HEK293 (cell line): ENCODE measurements around the gene PRSS2.

Source experiments
- CTCF ChIA-PET: fragments of 350-600 bp; formaldehyde crosslinking; extraction: SDS; loops from one replicate; lab custom pipeline; 2021; ENCODE audit warnings: antibody characterized with exemption; lab: Yijun Ruan, JAX
- POLR2A ChIA-PET: fragments of 300-600 bp; formaldehyde crosslinking; extraction: SDS; loops from one replicate; lab custom pipeline; 2020; ENCODE audit warnings: antibody characterized with exemption, inconsistent platforms; lab: Yijun Ruan, JAX
- H3K27ac ChIP-seq: fragments of 200-500 bp; sonication (Bioruptor generic); 2 replicates; pipeline ENCODE4 v1.5.1; 2014; ENCODE audit warnings: low read depth, low read length, control low read depth, inconsistent platforms; ENCODE audit errors: extremely low read depth
- H3K36me3 ChIP-seq, 2 experiments: fragments of 200-500 bp in 1 of 2; sonication (Bioruptor generic) in 1 of 2; 1 replicate in 1 of 2; 2 replicates in 1 of 2; pipeline ENCODE4 v1.5.1; 2014 to 2017; ENCODE audit warnings: inconsistent platforms in 2 of 2, low read length in 2 of 2; ENCODE audit not compliant: control insufficient read depth in 2 of 2, insufficient read depth in 1 of 2
- H3K4me1 ChIP-seq: fragments of 200-500 bp; sonication (Bioruptor generic); 2 replicates; pipeline ENCODE4 v1.5.1; 2014; ENCODE audit warnings: mild to moderate bottlenecking, low read length, inconsistent platforms; ENCODE audit not compliant: control insufficient read depth, insufficient read depth
- H3K4me3 ChIP-seq: 2 replicates; pipeline ENCODE4 v1.5.1; 2011; ENCODE audit warnings: low read depth, mild to moderate bottlenecking, control low read depth, low read length, moderate library complexity
- H3K9me3 ChIP-seq: fragments of 200-500 bp; sonication (Bioruptor generic); 2 replicates; pipeline ENCODE4 v1.5.1; 2014; ENCODE audit warnings: low read depth, low read length, inconsistent platforms; ENCODE audit not compliant: control insufficient read depth, insufficient read depth
- EGR2 ChIP-seq: fragments of 450-650 bp; formaldehyde crosslinking; IDR thresholded peaks from 2 replicates; pipeline ENCODE4 v1.5.1; 2016; ENCODE audit warnings: low read depth, missing biosample characterization, missing genetic modification characterization
- GLI2 ChIP-seq: fragments of 450-650 bp; formaldehyde crosslinking; IDR thresholded peaks from 2 replicates; pipeline ENCODE4; 2017; ENCODE audit warnings: missing biosample characterization, missing genetic modification characterization, low read depth, borderline replicate concordance
- KLF16 ChIP-seq: fragments of 450-650 bp; formaldehyde crosslinking; IDR thresholded peaks from 2 replicates; pipeline ENCODE4 v1.5.1; 2017; ENCODE audit warnings: missing biosample characterization, missing genetic modification characterization
- KLF7 ChIP-seq: fragments of 450-650 bp; formaldehyde crosslinking; IDR thresholded peaks from 2 replicates; pipeline ENCODE4 v1.5.1; 2016; ENCODE audit warnings: missing biosample characterization, missing genetic modification characterization, borderline replicate concordance
- MZF1 ChIP-seq: fragments of 450-650 bp; formaldehyde crosslinking; IDR thresholded peaks from 2 replicates; pipeline ENCODE4 v1.5.1; 2017; ENCODE audit warnings: missing biosample characterization, missing genetic modification characterization, borderline replicate concordance
- ZBTB26 ChIP-seq: fragments of 450-650 bp; formaldehyde crosslinking; optimal IDR thresholded peaks from 2 replicates; pipeline ENCODE3; 2016; ENCODE audit warnings: missing biosample characterization, mild to moderate bottlenecking, missing genetic modification characterization
- ZFP37 ChIP-seq: fragments of 450-650 bp; formaldehyde crosslinking; IDR thresholded peaks from 2 replicates; pipeline ENCODE4 v1.5.1; 2016; ENCODE audit warnings: missing biosample characterization, missing genetic modification characterization
- ZNF112 ChIP-seq: fragments of 450-650 bp; formaldehyde crosslinking; IDR thresholded peaks from 2 replicates; pipeline ENCODE4 v1.5.0; 2017; ENCODE audit warnings: missing biosample characterization, missing genetic modification characterization
- ZNF114 ChIP-seq: fragments of 450-650 bp; formaldehyde crosslinking; IDR thresholded peaks from 2 replicates; pipeline ENCODE4 v1.5.0; 2017; ENCODE audit warnings: missing biosample characterization, missing genetic modification characterization
- ZNF146 ChIP-seq: fragments of 450-650 bp; formaldehyde crosslinking; IDR thresholded peaks from 2 replicates; pipeline ENCODE4 v1.5.1; 2016; ENCODE audit warnings: missing biosample characterization, missing genetic modification characterization
- ZNF184 ChIP-seq: fragments of 450-650 bp; IDR thresholded peaks from 2 replicates; pipeline ENCODE4 v1.5.1; 2018; ENCODE audit warnings: missing biosample characterization, mild to moderate bottlenecking, missing genetic modification characterization
- ZNF2 ChIP-seq: fragments of 450-650 bp; formaldehyde crosslinking; IDR thresholded peaks from 2 replicates; pipeline ENCODE4 v1.5.1; 2016; ENCODE audit warnings: missing biosample characterization, missing genetic modification characterization
- ZNF239 ChIP-seq: fragments of 450-650 bp; formaldehyde crosslinking; IDR thresholded peaks from 2 replicates; pipeline ENCODE4 v1.5.1; 2016; ENCODE audit warnings: missing biosample characterization, missing genetic modification characterization
- ZNF513 ChIP-seq: fragments of 450-650 bp; IDR thresholded peaks from 2 replicates; pipeline ENCODE4 v1.5.1; 2018; ENCODE audit warnings: missing biosample characterization, missing genetic modification characterization
- ZNF548 ChIP-seq: fragments of 450-650 bp; formaldehyde crosslinking; IDR thresholded peaks from 2 replicates; pipeline ENCODE4 v1.5.1; 2016; ENCODE audit warnings: missing biosample characterization, missing genetic modification characterization
- ZNF555 ChIP-seq: fragments of 450-650 bp; formaldehyde crosslinking; conservative IDR thresholded peaks from 2 replicates; pipeline ENCODE4 v1.5.1; 2017; ENCODE audit warnings: missing biosample characterization, mild to moderate bottlenecking, missing genetic modification characterization, inconsistent platforms
- ZNF645 ChIP-seq: fragments of 450-650 bp; formaldehyde crosslinking; IDR thresholded peaks from 2 replicates; pipeline ENCODE4; 2016; ENCODE audit warnings: missing biosample characterization, missing genetic modification characterization
- ZNF707 ChIP-seq: fragments of 450-650 bp; formaldehyde crosslinking; IDR thresholded peaks from 2 replicates; pipeline ENCODE4 v1.5.1; 2016; ENCODE audit warnings: missing biosample characterization, missing genetic modification characterization
- ZNF747 ChIP-seq: fragments of 450-650 bp; formaldehyde crosslinking; IDR thresholded peaks from 2 replicates; pipeline ENCODE4 v1.5.1; 2016; ENCODE audit warnings: missing biosample characterization, missing genetic modification characterization
- ZNF76 ChIP-seq: fragments of 450-650 bp; formaldehyde crosslinking; IDR thresholded peaks from 2 replicates; pipeline ENCODE4; 2016; ENCODE audit warnings: low read depth, missing biosample characterization, missing genetic modification characterization, borderline replicate concordance
- ZNF768 ChIP-seq: fragments of 450-650 bp; formaldehyde crosslinking; IDR thresholded peaks from 2 replicates; pipeline ENCODE4 v1.5.1; 2018; ENCODE audit warnings: missing biosample characterization, mild to moderate bottlenecking, missing genetic modification characterization
- TF ChIP-seq, protein P1 (sequence below): fragments of 450-650 bp; formaldehyde crosslinking; IDR thresholded peaks from 2 replicates; pipeline ENCODE4 v1.5.1; 2017; ENCODE audit warnings: missing biosample characterization, missing genetic modification characterization
- TF ChIP-seq, protein P2 (sequence below): fragments of 450-650 bp; formaldehyde crosslinking; IDR thresholded peaks from 2 replicates; pipeline ENCODE4 v1.5.1; 2016; ENCODE audit warnings: missing biosample characterization, missing genetic modification characterization
- TF ChIP-seq, protein P3 (sequence below): fragments of 450-650 bp; formaldehyde crosslinking; IDR thresholded peaks from 2 replicates; pipeline ENCODE4 v1.5.1; 2016; ENCODE audit warnings: missing biosample characterization, missing genetic modification characterization

The PRSS2 gene

DNA sequence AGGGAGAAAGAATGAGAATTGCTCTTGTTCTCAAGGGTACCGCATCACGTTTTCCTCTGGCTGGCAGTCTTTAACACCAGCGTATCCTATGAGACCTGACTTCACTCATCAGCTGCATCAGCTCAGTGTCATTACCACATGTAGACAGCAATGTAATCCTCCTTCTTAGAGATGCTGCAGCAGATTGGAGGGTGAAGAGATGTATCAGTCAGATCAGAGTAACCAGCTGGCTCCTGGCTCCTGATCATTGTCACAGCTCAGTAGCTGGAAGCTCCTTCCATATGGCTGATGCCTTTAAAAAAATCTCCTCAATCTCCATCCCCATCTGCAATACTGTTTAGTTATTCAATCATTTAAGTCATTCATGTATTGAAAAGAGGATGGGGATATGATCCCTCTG is 44.4 kb downstream of the PRSS2 start:
- Histone ChIP-seq H3K4me1 (no peaks in the 10 kb centered on the region), H3K36me3 (no peaks in the 10 kb centered on the region), H3K9me3 (no peaks in the 10 kb centered on the region), H3K27ac (no peak overlapping the region), H3K4me3 (no peak overlapping the region)
- POLR2A ChIA-PET = no interaction called here
- CTCF ChIA-PET = interaction anchor here (0.6 to 5.0 kb wide), 4 partner anchors 11 to 187 kb away, joined by 3 to 43 read pairs (median 4); no protein-coding TSS in a partner anchor
- TF ChIP-seq ZNF146 (tag by site-specific recombination) (no peak), ZNF707 (tag by site-specific recombination) (no peak), ZNF768 (tag by site-specific recombination) (no peak), EGR2 (tag by site-specific recombination) (no peak), ZNF76 (tag by site-specific recombination) (no peak), MZF1 (tag by site-specific recombination) (no peak), ZNF645 (tag by site-specific recombination) (no peak), ZNF184 (no peak), ZNF114 (tag by site-specific recombination) (no peak), ZNF112 (tag by site-specific recombination) (no peak), GLI2 (tag by site-specific recombination) (no peak), ZNF2 (tag by site-specific recombination) (no peak), ZBTB26 (tag by site-specific recombination) (no peak), KLF7 (tag by site-specific recombination) (no peak), KLF16 (tag by site-specific recombination) (no peak), ZNF747 (tag by site-specific recombination) (no peak), ZNF239 (tag by site-specific recombination) (no peak)
- TF ChIP-seq, protein P1, sequence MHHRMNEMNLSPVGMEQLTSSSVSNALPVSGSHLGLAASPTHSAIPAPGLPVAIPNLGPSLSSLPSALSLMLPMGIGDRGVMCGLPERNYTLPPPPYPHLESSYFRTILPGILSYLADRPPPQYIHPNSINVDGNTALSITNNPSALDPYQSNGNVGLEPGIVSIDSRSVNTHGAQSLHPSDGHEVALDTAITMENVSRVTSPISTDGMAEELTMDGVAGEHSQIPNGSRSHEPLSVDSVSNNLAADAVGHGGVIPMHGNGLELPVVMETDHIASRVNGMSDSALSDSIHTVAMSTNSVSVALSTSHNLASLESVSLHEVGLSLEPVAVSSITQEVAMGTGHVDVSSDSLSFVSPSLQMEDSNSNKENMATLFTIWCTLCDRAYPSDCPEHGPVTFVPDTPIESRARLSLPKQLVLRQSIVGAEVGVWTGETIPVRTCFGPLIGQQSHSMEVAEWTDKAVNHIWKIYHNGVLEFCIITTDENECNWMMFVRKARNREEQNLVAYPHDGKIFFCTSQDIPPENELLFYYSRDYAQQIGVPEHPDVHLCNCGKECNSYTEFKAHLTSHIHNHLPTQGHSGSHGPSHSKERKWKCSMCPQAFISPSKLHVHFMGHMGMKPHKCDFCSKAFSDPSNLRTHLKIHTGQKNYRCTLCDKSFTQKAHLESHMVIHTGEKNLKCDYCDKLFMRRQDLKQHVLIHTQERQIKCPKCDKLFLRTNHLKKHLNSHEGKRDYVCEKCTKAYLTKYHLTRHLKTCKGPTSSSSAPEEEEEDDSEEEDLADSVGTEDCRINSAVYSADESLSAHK = no peak
- TF ChIP-seq, protein P2, sequence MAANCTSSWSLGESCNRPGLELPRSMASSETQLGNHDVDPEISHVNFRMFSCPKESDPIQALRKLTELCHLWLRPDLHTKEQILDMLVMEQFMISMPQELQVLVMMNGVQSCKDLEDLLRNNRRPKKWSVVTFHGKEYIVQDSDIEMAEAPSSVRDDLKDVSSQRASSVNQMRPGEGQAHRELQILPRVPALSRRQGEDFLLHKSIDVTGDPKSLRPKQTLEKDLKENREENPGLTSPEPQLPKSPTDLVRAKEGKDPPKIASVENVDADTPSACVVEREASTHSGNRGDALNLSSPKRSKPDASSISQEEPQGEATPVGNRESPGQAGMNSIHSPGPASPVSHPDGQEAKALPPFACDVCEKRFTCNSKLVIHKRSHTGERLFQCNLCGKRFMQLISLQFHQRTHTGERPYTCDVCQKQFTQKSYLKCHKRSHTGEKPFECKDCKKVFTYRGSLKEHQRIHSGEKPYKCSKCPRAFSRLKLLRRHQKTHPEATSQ = no peak

DNA sequence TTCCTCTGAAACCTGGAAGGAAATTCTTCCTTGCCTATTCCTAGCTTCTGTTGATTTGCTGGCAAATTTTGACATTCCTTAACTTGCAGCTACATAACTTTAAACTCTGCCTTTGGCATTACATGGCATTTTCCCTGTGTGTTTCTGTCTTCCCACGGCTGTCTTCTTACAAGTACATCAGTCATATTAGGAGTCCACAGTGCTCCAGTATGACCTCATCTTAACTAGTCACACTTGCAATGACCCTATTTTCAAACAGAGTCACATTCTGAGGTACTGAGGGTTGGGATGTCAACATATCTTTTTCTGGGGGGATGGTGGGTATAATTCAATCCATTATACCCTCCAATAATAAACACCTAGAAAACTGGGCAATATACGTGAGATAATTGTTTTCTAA is 46.7 kb downstream of the PRSS2 start:
- Histone ChIP-seq H3K4me3 (no peak overlapping the region), H3K4me1 (no peaks in the 10 kb centered on the region), H3K36me3 (no peaks in the 10 kb centered on the region), H3K27ac (no peak overlapping the region), H3K9me3 (no peaks in the 10 kb centered on the region)
- ChIA-PET POLR2A (no interaction called here), CTCF (interaction anchor here (1.0 to 1.1 kb wide), 2 partner anchors 10 to 105 kb away, joined by 5 read pairs; no protein-coding TSS in a partner anchor)
- TF ChIP-seq ZNF548 (tag by site-specific recombination) (no peak), ZNF513 (tag by site-specific recombination) (no peak), ZFP37 (tag by site-specific recombination) (no peak), ZNF555 (tag by site-specific recombination) (no peak)
- TF ChIP-seq, protein P3, sequence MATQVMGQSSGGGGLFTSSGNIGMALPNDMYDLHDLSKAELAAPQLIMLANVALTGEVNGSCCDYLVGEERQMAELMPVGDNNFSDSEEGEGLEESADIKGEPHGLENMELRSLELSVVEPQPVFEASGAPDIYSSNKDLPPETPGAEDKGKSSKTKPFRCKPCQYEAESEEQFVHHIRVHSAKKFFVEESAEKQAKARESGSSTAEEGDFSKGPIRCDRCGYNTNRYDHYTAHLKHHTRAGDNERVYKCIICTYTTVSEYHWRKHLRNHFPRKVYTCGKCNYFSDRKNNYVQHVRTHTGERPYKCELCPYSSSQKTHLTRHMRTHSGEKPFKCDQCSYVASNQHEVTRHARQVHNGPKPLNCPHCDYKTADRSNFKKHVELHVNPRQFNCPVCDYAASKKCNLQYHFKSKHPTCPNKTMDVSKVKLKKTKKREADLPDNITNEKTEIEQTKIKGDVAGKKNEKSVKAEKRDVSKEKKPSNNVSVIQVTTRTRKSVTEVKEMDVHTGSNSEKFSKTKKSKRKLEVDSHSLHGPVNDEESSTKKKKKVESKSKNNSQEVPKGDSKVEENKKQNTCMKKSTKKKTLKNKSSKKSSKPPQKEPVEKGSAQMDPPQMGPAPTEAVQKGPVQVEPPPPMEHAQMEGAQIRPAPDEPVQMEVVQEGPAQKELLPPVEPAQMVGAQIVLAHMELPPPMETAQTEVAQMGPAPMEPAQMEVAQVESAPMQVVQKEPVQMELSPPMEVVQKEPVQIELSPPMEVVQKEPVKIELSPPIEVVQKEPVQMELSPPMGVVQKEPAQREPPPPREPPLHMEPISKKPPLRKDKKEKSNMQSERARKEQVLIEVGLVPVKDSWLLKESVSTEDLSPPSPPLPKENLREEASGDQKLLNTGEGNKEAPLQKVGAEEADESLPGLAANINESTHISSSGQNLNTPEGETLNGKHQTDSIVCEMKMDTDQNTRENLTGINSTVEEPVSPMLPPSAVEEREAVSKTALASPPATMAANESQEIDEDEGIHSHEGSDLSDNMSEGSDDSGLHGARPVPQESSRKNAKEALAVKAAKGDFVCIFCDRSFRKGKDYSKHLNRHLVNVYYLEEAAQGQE (tag by site-specific recombination) = no peak
